ENCODE measurements around the gene IL12RB1. TPM values are rescaled to one million over a fixed set of nuclear protein-coding genes. Genes with fewer than 3 reads are reported as not detected.
A peak's percentile ranks its signal among the peaks of the same experiment; 100 is the strongest.

Gene IL12RB1
- total RNA-seq, 1 experiment from 2014 or later, result 0.36 TPM

DNA sequence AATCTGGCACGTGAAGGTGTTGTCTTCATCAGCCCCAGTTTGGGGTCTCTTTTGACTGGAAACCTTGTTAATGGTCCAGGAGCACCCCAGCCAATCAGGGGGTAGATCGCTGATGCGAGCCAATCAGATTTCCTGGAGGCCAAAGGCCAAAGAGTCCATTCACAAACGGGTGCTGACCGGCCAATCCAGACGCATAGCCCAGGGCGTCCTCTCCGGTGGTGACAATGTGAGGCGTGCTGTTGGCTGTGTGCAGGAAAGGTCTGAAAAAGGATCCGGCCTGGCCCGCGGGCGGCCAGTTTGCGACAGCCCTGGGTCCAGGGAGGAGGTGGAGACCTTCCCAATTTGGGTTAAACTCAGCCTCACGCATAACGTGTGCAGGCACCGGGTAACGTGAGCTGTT is 14.0 kb upstream of the IL12RB1 start:
- Histone ChIP-seq H3K9me3 (ENCODE audit: control insufficient read depth, insufficient read depth, low read depth, low read length) (no peaks in the 10 kb centered on the region), H3K4me1 (ENCODE audit: control insufficient read depth, insufficient read depth, low read length) (peaks cover 9% of the 10 kb centered on the region; the same call in 1 of the 2 replicates), H3K27me3 (ENCODE audit: control insufficient read depth, insufficient read depth, low read length) (no peaks in the 10 kb centered on the region), H3K4me3 (ENCODE audit: low read depth in 2 of 2, low read length in 2 of 2) (no peak overlapping the region), H3K36me3 (ENCODE audit: control insufficient read depth, insufficient read depth, low read length) (no peaks in the 10 kb centered on the region), H3K27ac (ENCODE audit: low read length) (no peak overlapping the region)
- ATAC-seq, result no peak
- in situ Hi-C loops (cut with HindIII; ENCODE audit: low pct_unique_long_range_greater_than_20kb, low sequenced_read_pairs) (no loop called here), intact Hi-C loops (cut with micrococcal nuclease; ENCODE audit: unreplicated experiment) (no loop called here)
- POLR2A ChIA-PET, result interaction anchor here (0.6 kb wide), 1 partner anchor 124 kb away, joined by 4 read pairs; no protein-coding TSS in a partner anchor
- DNase-seq (ENCODE audit: low read depth, low spot score), result no peak
- TF ChIP-seq POLR2AphosphoS5 (IDR thresholded peaks at IDR 0.05; ENCODE audit: low read depth, low read length) (no peak), TCF7L2 (IDR thresholded peaks at IDR 0.05; ENCODE audit: low read depth, low read length) (no peak), SIN3A (IDR thresholded peaks at IDR 0.05; ENCODE audit: borderline replicate concordance, insufficient read depth, low read depth, low read length) (no peak)
- TF ChIP-seq, protein P1, sequence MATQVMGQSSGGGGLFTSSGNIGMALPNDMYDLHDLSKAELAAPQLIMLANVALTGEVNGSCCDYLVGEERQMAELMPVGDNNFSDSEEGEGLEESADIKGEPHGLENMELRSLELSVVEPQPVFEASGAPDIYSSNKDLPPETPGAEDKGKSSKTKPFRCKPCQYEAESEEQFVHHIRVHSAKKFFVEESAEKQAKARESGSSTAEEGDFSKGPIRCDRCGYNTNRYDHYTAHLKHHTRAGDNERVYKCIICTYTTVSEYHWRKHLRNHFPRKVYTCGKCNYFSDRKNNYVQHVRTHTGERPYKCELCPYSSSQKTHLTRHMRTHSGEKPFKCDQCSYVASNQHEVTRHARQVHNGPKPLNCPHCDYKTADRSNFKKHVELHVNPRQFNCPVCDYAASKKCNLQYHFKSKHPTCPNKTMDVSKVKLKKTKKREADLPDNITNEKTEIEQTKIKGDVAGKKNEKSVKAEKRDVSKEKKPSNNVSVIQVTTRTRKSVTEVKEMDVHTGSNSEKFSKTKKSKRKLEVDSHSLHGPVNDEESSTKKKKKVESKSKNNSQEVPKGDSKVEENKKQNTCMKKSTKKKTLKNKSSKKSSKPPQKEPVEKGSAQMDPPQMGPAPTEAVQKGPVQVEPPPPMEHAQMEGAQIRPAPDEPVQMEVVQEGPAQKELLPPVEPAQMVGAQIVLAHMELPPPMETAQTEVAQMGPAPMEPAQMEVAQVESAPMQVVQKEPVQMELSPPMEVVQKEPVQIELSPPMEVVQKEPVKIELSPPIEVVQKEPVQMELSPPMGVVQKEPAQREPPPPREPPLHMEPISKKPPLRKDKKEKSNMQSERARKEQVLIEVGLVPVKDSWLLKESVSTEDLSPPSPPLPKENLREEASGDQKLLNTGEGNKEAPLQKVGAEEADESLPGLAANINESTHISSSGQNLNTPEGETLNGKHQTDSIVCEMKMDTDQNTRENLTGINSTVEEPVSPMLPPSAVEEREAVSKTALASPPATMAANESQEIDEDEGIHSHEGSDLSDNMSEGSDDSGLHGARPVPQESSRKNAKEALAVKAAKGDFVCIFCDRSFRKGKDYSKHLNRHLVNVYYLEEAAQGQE (IDR thresholded peaks at IDR 0.05; ENCODE audit: insufficient read depth in 1 of 2, low read depth in 2 of 2, low read length in 1 of 2), result no peak
- TF ChIP-seq, protein P2, sequence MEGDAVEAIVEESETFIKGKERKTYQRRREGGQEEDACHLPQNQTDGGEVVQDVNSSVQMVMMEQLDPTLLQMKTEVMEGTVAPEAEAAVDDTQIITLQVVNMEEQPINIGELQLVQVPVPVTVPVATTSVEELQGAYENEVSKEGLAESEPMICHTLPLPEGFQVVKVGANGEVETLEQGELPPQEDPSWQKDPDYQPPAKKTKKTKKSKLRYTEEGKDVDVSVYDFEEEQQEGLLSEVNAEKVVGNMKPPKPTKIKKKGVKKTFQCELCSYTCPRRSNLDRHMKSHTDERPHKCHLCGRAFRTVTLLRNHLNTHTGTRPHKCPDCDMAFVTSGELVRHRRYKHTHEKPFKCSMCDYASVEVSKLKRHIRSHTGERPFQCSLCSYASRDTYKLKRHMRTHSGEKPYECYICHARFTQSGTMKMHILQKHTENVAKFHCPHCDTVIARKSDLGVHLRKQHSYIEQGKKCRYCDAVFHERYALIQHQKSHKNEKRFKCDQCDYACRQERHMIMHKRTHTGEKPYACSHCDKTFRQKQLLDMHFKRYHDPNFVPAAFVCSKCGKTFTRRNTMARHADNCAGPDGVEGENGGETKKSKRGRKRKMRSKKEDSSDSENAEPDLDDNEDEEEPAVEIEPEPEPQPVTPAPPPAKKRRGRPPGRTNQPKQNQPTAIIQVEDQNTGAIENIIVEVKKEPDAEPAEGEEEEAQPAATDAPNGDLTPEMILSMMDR (IDR thresholded peaks at IDR 0.05), result no peak
- CTCF ChIA-PET, result interaction anchor here (0.7 kb wide), 1 partner anchor 13 kb away, joined by 8 read pairs; no protein-coding TSS in a partner anchor
- no TSS peak for BruUV-seq (replicated peaks)

DNA sequence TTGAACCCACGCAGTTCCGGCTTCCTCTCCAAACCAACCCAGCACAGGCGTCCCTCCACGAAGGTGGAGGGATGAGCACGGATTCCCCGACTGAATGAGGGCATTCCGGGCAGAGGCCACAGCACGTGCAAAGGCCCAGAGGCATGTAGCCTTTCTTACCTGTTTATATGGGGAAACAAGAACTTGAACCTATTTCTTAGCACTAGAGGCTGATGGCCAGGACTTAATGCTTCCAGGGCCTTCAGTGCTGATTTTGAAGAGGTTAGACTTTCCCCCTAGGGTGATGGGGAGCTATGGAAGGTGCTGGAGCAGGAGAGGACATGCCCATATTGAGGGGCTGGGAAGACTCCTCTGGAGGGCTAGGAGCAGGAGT is 12.9 kb upstream of the IL12RB1 start:
- Histone ChIP-seq H3K36me3 (ENCODE audit: control insufficient read depth, insufficient read depth, low read length) (no peaks in the 10 kb centered on the region), H3K9me3 (ENCODE audit: control insufficient read depth, insufficient read depth, low read depth, low read length) (no peaks in the 10 kb centered on the region), H3K4me1 (ENCODE audit: control insufficient read depth, insufficient read depth, low read length) (peaks cover 9% of the 10 kb centered on the region; the same call in 1 of the 2 replicates), H3K4me3 (ENCODE audit: low read depth in 2 of 2, low read length in 2 of 2) (no peak overlapping the region), H3K27ac (ENCODE audit: low read length) (no peak overlapping the region), H3K27me3 (ENCODE audit: control insufficient read depth, insufficient read depth, low read length) (no peaks in the 10 kb centered on the region)
- DNase-seq (ENCODE audit: low read depth, low spot score), result no peak
- no peak for ATAC-seq
- POLR2A ChIA-PET, result no interaction called here
- BruUV-seq (replicated peaks), result TSS peak; percentile 88
- TF ChIP-seq TCF7L2 (IDR thresholded peaks at IDR 0.05; ENCODE audit: low read depth, low read length), result no peak
- no peak for TF ChIP-seq POLR2AphosphoS5 (IDR thresholded peaks at IDR 0.05; ENCODE audit: low read depth, low read length)
- no peak for TF ChIP-seq SIN3A (IDR thresholded peaks at IDR 0.05; ENCODE audit: borderline replicate concordance, insufficient read depth, low read depth, low read length)
- TF ChIP-seq, protein P1 (IDR thresholded peaks at IDR 0.05; ENCODE audit: insufficient read depth in 1 of 2, low read depth in 2 of 2, low read length in 1 of 2), result no peak
- TF ChIP-seq, protein P2 (IDR thresholded peaks at IDR 0.05), result no peak
- in situ Hi-C loops (cut with HindIII; ENCODE audit: low pct_unique_long_range_greater_than_20kb, low sequenced_read_pairs), result no loop called here
- intact Hi-C loops (cut with micrococcal nuclease; ENCODE audit: unreplicated experiment), result no loop called here
- CTCF ChIA-PET, result no interaction called here
